Testis (tissue), 5 donors: Measurements from ENCODE around the gene DHX57. TPM values are rescaled to one million over a fixed set of nuclear protein-coding genes. Genes with fewer than 3 reads are reported as not detected.

ENCODE experiments used
- DNase-seq: peaks from one replicate; pipeline ENCODE4 v3.0.0-alpha.2; 2019
- H3K27ac ChIP-seq, 2 donors: fragments of 200-600 bp; sonication (generic); one replicate each; pipeline ENCODE4 v1.5.1; 2019
- H3K27me3 ChIP-seq: fragments of 200-600 bp; sonication (generic); one replicate; pipeline ENCODE4 v1.5.1; 2019
- H3K36me3 ChIP-seq: fragments of 200-600 bp; sonication (generic); one replicate; pipeline ENCODE4 v1.5.1; 2017; ENCODE audit warnings: low read depth; ENCODE audit errors: missing control alignments
- H3K4me1 ChIP-seq: fragments of 200-600 bp; sonication (generic); one replicate; pipeline ENCODE4 v1.5.1; 2019
- H3K4me3 ChIP-seq, 2 donors: fragments of 200-600 bp; sonication (generic); one replicate each; pipeline ENCODE4 v1.5.1; 2017 to 2019
- H3K9me3 ChIP-seq: fragments of 200-600 bp; sonication (generic); one replicate; pipeline ENCODE4 v1.5.1; 2017
- CTCF ChIP-seq, 3 experiments: fragments of 450-650 bp in 2 of 3; fragments of 200-600 bp in 1 of 3; sonication (generic) in 1 of 3; IDR thresholded peaks; one replicate each; pipeline ENCODE4 v1.5.1; 2016 to 2019; ENCODE audit warnings: antibody characterized with exemption in 3 of 3, mild to moderate bottlenecking in 2 of 3, moderate library complexity in 1 of 3
- POLR2A ChIP-seq: fragments of 450-650 bp; IDR thresholded peaks from one replicate; pipeline ENCODE4 v1.6.1; 2017; ENCODE audit warnings: antibody characterized with exemption, mild to moderate bottlenecking, moderate library complexity
- WGBS, 2 donors: methylation state at CpG; one replicate each; pipeline ENCODE4 v1.1.5; 2018; 5-methylcytosine and 5-hydroxymethylcytosine counted together
- intact Hi-C: fragments of 100-400 bp; cut with DNase I; formaldehyde crosslinking; loops from one replicate; pipeline ENCODE4 v1.15.1; 2023; ENCODE audit warnings: low total_unique reads
- long read RNA-seq, 2 donors: transcript quantifications; one replicate each; lab custom pipeline, GENCODE V29; 2026
- polyA plus RNA-seq: library from polyadenylated mRNA; stranded (reverse); fragments of 350-450 nt; fragmentation: Illumina TruSeq; extraction: RNeasy Lipid Tissue Mini Kit (QIAGEN cat#74804); gene quantifications from one replicate; pipeline ENCODE4 v1.2.3, GENCODE V29; 2014; ENCODE audit warnings: low read depth, low replicate concordance; ENCODE audit not compliant: insufficient read depth
- total RNA-seq, 2 donors: library from RNA; depleted of rRNA; stranded (reverse); fragments of >200 nt; gene quantifications; one replicate each; pipeline ENCODE4 v1.2.3, GENCODE V29; 2016

Gene DHX57
- total RNA-seq (10 to 100 TPM; 36.8 to 74.2 TPM), polyA plus RNA-seq (63.7 TPM)
- long read RNA-seq, donor 1, full-length matches to known transcripts, result 1 of 1 reads
- long read RNA-seq, donor 1, partial matches to known transcripts, result 0 of 1 reads
- long read RNA-seq, donor 1, other reads (novel, unspliced or antisense), result 0 of 1 reads
- long read RNA-seq, donor 2, partial matches to known transcripts, result 0 of 1 reads
- long read RNA-seq, donor 2, other reads (novel, unspliced or antisense), result 0 of 1 reads

GRCh38 chr2:38875576-38876367 lies at the start of gene DHX57, which contains the start of gene MORN2:
DHX57 (minus strand) TSS chr2:38875934; CDS start chr2:38868405, 7,529 bp downstream.
MORN2 (plus strand) TSS chr2:38875976.
- WGBS, 2 donors, result 0 to 1% methylated on average over 7 to 49 of the region's 52 CpGs
- Histone ChIP-seq H3K27me3 (no peaks in the 10 kb centered on the region), H3K4me1 (no peaks in the 10 kb centered on the region), H3K36me3 (no peaks in the 10 kb centered on the region), H3K9me3 (no peaks in the 10 kb centered on the region), H3K4me3 (peak within 1 kb of the TSS; percentile 80 to 89), H3K27ac (peak within 1 kb of the TSS; percentile 59 to 64)
- intact Hi-C loops, result no loop called here
- TF ChIP-seq CTCF (IDR thresholded peaks at IDR 0.05) (no peak), POLR2A (no peak)
- DNase-seq, result peak; percentile 95

GRCh38 chr2:38922902-38923301 lies 47.2 kb upstream of the DHX57 start:
- no peaks in the 10 kb centered on the region for H3K9me3 ChIP-seq
- WGBS, 2 donors, result 83 to 84% methylated on average over 2 of the region's 2 CpGs
- DNase-seq, result no peak
- TF ChIP-seq CTCF (IDR thresholded peaks at IDR 0.05), result no peak
- no peak for TF ChIP-seq POLR2A
- H3K4me1 ChIP-seq, result no peaks in the 10 kb centered on the region
- no peaks in the 10 kb centered on the region for H3K36me3 ChIP-seq
- H3K4me3 ChIP-seq, result no peak overlapping the region
- intact Hi-C loops, result no loop called here
- H3K27ac ChIP-seq, result no peak overlapping the region
- no peaks in the 10 kb centered on the region for H3K27me3 ChIP-seq

- Histone ChIP-seq H3K9me3 (no peaks in the 10 kb centered on the region), H3K4me1 (no peaks in the 10 kb centered on the region), H3K36me3 (no peaks in the 10 kb centered on the region), H3K4me3 (no peak overlapping the region), H3K27ac (no peak overlapping the region), H3K27me3 (no peaks in the 10 kb centered on the region)
- WGBS, 2 donors, result 89 to 94% methylated on average over 4 of the region's 4 CpGs
- no peak for DNase-seq
- intact Hi-C loops, result no loop called here
- TF ChIP-seq CTCF (IDR thresholded peaks at IDR 0.05) (no peak), POLR2A (no peak)
These were observed 46.7 kb upstream of the DHX57 start for GRCh38 chr2:38922389-38922788.

GRCh38 chr2:38912619-38913018 lies 36.9 kb upstream of the DHX57 start:
- TF ChIP-seq CTCF (IDR thresholded peaks at IDR 0.05), result no peak
- no peak for TF ChIP-seq POLR2A
- intact Hi-C loops, result no loop called here
- H3K27me3 ChIP-seq, result no peaks in the 10 kb centered on the region
- no peak overlapping the region for H3K27ac ChIP-seq
- H3K4me3 ChIP-seq, result no peak overlapping the region
- DNase-seq, result no peak
- H3K36me3 ChIP-seq, result no peaks in the 10 kb centered on the region
- H3K9me3 ChIP-seq, result no peaks in the 10 kb centered on the region
- 54 to 74% methylated on average over 1 of the region's 1 CpG for WGBS, 2 donors
- no peaks in the 10 kb centered on the region for H3K4me1 ChIP-seq
